Posterior cingulate gyrus (tissue), 11 donors: ENCODE measurements around the gene SRCIN1.

Experiments used
- DNase-seq, 10 donors: peaks; one replicate each; pipeline versions ENCODE4 v3.0.0 to v3.0.0-alpha.2; 2020 to 2021; ENCODE audit warnings: mixed read lengths in 3 of 10
- intact Hi-C: fragments of 100-400 bp; cut with DNase I; formaldehyde crosslinking; loops from one replicate; pipeline ENCODE4 v1.15.1; 2023

SRCIN1 gene

GRCh38 chr17:38601539-38602351 is 4.0 kb downstream of the SRCIN1 start:
- DNase-seq: peak in 3 of 10 donors; percentile 68 to 77 (median 70)
- intact Hi-C loops: loop anchor here (10.0 kb wide), 1 partner anchor 47 kb away; no protein-coding TSS in a partner anchor

- intact Hi-C loops: loop anchor here (10.0 kb wide), 1 partner anchor 46 kb away; no protein-coding TSS in a partner anchor
- DNase-seq: peak in 3 of 10 donors; percentile 70 to 78 (median 71)
Observed at GRCh38 chr17:38600906-38601305, 4.8 kb downstream of the SRCIN1 start.

GRCh38 chr17:38600416-38600815 is 5.3 kb downstream of the SRCIN1 start:
- DNase-seq: peak in 2 of 10 donors; percentile 46 to 61
- intact Hi-C loops: loop anchor here (10.0 kb wide), 1 partner anchor 46 kb away; no protein-coding TSS in a partner anchor

- peak in 2 of 10 donors; percentile 57 to 58 for DNase-seq
- intact Hi-C loops: no loop called here
Observed at GRCh38 chr17:38599398-38599856, 6.3 kb downstream of the SRCIN1 start.

DNA sequence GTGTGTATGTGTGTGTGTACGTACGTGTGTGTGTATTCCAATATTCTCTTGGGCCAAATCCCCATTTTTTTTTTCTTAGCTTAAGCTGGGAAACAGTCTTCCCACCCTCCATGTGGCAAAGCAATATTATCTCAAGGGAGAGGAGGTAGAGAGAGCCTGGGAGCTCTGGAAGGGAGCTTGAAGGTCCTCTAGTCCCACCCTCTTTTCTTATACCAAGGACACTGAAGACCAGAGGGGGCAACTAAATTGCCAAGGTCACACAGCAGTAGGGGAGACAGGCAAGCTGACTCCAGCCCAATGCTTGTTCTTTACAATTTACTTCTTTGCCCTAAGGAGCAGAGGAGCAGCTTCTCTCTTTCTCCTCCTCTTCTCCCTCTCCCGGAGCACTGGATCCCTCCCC is 6.8 kb downstream of the SRCIN1 start:
- no peak for DNase-seq
- intact Hi-C loops: no loop called here

- intact Hi-C loops: no loop called here
- DNase-seq: peak in 6 of 10 donors; percentile 57 to 95 (median 84)
Observed at GRCh38 chr17:38598536-38598935, 7.2 kb downstream of the SRCIN1 start.

GRCh38 chr17:38597375-38597774 is 8.4 kb downstream of the SRCIN1 start:
- intact Hi-C loops: no loop called here
- DNase-seq: no peak

DNA sequence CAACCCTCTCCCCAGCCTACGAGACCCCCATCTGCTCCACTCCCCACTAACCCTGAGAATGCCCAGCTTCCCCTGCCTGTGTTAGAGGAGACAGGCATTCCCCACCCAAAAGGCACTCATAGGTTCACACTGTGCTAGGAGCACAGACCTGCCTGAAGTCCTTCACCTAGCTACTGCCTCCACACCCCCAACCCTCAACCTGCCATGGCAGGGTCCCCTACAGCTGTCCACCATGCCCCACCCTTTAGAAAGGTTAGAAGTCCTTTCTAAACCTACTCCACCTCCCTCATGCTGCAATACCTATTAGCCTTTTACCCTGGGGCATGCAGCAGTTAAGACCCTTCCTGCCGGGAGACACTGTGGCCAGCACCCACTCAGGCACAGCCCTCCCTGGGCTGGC is 9.1 kb downstream of the SRCIN1 start:
- intact Hi-C loops: no loop called here
- peak in 1 of 10 donors; percentile 25 for DNase-seq

GRCh38 chr17:38595892-38596291 is 9.9 kb downstream of the SRCIN1 start:
- intact Hi-C loops: no loop called here
- no peak for DNase-seq

- peak in 1 of 10 donors; percentile 72 for DNase-seq
- intact Hi-C loops: no loop called here
Observed at GRCh38 chr17:38594152-38594551, 11.6 kb downstream of the SRCIN1 start.

GRCh38 chr17:38592487-38592886 is 13.3 kb downstream of the SRCIN1 start:
- intact Hi-C loops: no loop called here

DNA sequence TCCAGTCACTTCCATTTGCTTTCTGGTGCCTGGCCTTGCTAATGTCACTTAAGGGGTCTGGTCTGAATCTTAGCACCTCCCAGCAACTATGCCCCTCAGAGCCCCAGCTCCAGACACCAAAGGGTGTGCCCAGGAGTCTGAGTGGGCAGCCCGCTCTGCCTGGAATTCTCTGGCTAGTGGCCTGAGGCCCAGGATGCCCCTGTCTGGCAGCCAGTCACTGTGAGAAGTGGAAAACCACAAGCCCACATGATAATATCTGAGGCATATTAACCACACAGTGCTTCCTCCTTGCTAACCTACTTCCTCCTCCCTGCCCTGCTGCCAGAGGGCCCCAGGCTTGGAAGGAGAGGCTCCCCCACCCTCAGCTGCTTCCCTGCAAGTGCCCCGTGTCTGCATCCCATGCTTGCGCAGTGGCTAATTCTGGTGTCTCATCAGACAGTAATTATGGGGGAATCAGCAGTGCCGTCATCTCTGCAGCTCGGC is 14.0 kb downstream of the SRCIN1 start:
- peak in 5 of 10 donors; percentile 48 to 91 (median 68) for DNase-seq
- intact Hi-C loops: no loop called here

More at GRCh38 chr17:38592487-38592886, 13.3 kb downstream of the SRCIN1 start:
- DNase-seq: no peak

GRCh38 chr17:38590988-38591758 is 14.6 kb downstream of the SRCIN1 start:
- intact Hi-C loops: no loop called here
- DNase-seq: peak in 1 of 10 donors; percentile 67

DNA sequence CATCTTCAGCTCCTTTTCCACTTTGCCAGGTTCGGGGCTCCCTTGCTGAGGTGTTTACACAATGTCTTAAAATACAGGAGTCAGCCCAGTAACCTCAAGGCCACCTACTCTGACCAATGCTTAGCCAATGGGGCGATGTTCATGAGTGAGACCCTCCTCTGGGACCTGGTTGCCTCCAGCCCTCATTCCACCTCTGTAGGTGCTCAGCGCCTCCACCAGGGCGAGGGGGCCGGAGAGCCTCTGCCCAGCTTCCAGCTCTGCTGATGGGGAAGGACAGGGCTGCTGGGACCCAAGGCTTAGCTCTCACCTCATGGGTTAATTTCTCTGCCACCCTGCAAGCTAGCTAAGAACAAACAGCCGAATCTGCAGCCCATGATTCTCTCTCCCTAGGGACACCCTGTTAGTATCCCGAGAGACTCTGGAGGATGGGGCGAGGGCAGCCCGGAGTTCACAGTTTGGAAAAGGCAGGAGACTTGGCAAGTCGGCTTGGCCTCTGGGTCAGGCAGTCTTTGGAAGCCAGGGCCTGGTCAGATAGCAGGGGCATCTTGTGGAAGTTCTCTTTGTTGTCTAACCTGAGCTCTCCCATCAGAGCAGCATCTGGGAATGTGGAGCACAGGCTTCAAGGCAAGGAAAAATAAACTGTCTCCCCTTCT is 16.2 kb downstream of the SRCIN1 start:
- intact Hi-C loops: loop anchor here (10.0 kb wide), 1 partner anchor 95 kb away; no protein-coding TSS in a partner anchor
- DNase-seq: peak in 2 of 10 donors; percentile 58 to 70

DNA sequence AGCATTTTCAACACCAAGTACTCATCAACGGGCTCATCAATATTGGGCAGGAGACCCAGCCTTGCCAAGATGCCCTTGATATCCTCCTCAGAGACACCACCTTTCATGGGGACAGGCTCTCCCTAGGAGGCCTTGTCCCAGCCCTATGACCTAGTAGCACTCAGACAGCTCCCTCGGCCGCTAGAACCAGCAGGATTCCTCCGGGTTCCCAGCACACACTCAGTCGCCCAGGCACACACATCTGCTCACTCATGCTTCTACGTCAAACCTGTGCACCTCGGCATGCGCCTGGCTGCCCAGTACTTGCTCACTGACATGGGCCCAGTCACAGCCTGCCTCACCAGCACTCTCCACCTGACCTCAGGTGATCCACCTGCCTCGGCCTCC is 17.0 kb downstream of the SRCIN1 start:
- DNase-seq: peak in 3 of 10 donors; percentile 30 to 79 (median 71)
- intact Hi-C loops: loop anchor here (10.0 kb wide), 1 partner anchor 94 kb away; no protein-coding TSS in a partner anchor

GRCh38 chr17:38587947-38588787 is 17.6 kb downstream of the SRCIN1 start:
- intact Hi-C loops: loop anchor here (10.0 kb wide), 1 partner anchor 93 kb away; no protein-coding TSS in a partner anchor
- peak in 6 of 10 donors; percentile 52 to 94 (median 79) for DNase-seq

DNA sequence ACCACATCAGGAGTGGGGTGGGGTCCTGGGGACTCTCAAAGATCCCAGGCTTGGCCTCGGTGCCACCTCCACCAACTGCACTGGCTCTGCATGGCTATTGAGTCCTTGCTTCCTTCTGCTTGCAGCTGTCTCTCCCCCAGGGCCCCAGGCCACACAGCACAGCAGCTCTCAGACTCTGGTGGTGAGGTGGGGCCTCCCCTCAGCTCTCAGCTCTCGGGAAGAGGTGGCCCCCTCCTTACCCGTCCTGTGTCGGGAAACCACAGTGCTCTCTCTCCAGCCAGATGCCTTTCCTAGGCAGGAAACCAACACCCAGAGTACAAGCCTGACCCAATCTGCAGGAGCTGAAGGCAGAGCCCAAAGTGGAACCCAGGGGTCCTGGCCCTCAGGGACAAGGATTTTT is 18.5 kb downstream of the SRCIN1 start:
- intact Hi-C loops: loop anchor here (10.0 kb wide), 1 partner anchor 92 kb away; no protein-coding TSS in a partner anchor
- DNase-seq: peak in 1 of 10 donors; percentile 66

- intact Hi-C loops: loop anchor here (10.0 kb wide), 1 partner anchor 92 kb away; no protein-coding TSS in a partner anchor
- no peak for DNase-seq
Observed at GRCh38 chr17:38586788-38587187, 19.0 kb downstream of the SRCIN1 start.
